H1 (cell line): Measurements from ENCODE around the gene C6orf120.

ENCODE experiments used
- CBX5 ChIP-seq: fragments of 300-800, 300-1000 bp; sonication (generic); IDR thresholded peaks from 2 replicates; pipeline ENCODE4 v1.7.1; 2016; ENCODE audit warnings: antibody characterized with exemption, low read length, low read depth
- CREB1 ChIP-seq: IDR thresholded peaks from 2 replicates; pipeline ENCODE4 v1.6.1; 2012; ENCODE audit warnings: inconsistent platforms
- EP300 ChIP-seq, 2 experiments: IDR thresholded peaks; 1 replicate in 1 of 2; 2 replicates in 1 of 2; pipeline ENCODE4 v1.6.1; 2011 to 2012; ENCODE audit warnings: low read depth in 2 of 2, low read length in 2 of 2, mild to moderate bottlenecking in 2 of 2, borderline replicate concordance in 1 of 2, inconsistent platforms in 1 of 2, moderate library complexity in 1 of 2
- EZH2 ChIP-seq: fragments of 200-600 bp; sonication (generic); IDR thresholded peaks from 2 replicates; pipeline ENCODE4 v1.7.1; 2012; ENCODE audit warnings: low read depth, mild to moderate bottlenecking, moderate library complexity, low read length, inconsistent platforms; ENCODE audit not compliant: severe bottlenecking
- JUND ChIP-seq: IDR thresholded peaks from 2 replicates; pipeline ENCODE4 v1.6.1; 2011; ENCODE audit warnings: mild to moderate bottlenecking, improper control_type of control experiment, low read length
- KDM5A ChIP-seq: fragments of 200-600 bp; IDR thresholded peaks from 2 replicates; pipeline ENCODE4 v1.7.1; 2012; ENCODE audit warnings: mild to moderate bottlenecking, low read length, inconsistent platforms, mixed read lengths
- MAFK ChIP-seq: IDR thresholded peaks from 2 replicates; pipeline ENCODE4 v1.6.1; 2012; ENCODE audit warnings: low read depth, mild to moderate bottlenecking, improper control_type of control experiment, low read length
- NANOG ChIP-seq: IDR thresholded peaks from 2 replicates; pipeline ENCODE4 v1.6.1; 2011; ENCODE audit warnings: low read length, low read depth, mild to moderate bottlenecking, inconsistent platforms; ENCODE audit not compliant: insufficient read depth, poor library complexity, severe bottlenecking
- POLR2AphosphoS5 ChIP-seq: IDR thresholded peaks from 2 replicates; pipeline ENCODE4 v1.6.1; 2011; ENCODE audit warnings: low read depth, low read length
- YY1 ChIP-seq: IDR thresholded peaks from 2 replicates; pipeline ENCODE4 v1.6.1; 2011; ENCODE audit warnings: low read depth, mild to moderate bottlenecking, low read length
- TF ChIP-seq, protein P1 (sequence below), 3 experiments: IDR thresholded peaks; 1 replicate in 2 of 3; 2 replicates in 1 of 3; pipeline versions ENCODE4 v1.5.1 to v1.6.1; 2011; ENCODE audit warnings: low read length in 3 of 3, mild to moderate bottlenecking in 3 of 3, inconsistent platforms in 2 of 3, low read depth in 1 of 3, moderate library complexity in 1 of 3; ENCODE audit not compliant: insufficient read depth in 1 of 3; ENCODE audit errors: control extremely low read depth in 1 of 3

DNA sequence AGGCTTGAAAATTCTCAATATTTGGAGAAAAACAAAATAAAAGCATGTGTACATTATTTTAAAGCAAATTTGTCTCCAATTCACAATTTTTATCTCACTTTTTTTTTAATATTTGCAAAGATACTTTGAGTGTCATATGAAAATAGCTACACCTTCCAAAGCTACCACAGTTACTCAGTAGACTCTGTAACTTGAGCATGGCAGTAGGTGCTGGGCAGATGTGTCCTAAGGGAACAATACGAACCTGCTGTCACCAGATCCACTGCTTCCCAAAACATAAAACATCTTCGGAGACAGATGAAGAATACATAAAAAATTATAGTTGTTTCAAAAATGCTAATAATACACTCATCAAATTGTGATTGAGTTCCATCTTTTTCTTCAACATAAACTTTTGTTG is 10.7 kb upstream of the C6orf120 start:
- TF ChIP-seq, protein P1, sequence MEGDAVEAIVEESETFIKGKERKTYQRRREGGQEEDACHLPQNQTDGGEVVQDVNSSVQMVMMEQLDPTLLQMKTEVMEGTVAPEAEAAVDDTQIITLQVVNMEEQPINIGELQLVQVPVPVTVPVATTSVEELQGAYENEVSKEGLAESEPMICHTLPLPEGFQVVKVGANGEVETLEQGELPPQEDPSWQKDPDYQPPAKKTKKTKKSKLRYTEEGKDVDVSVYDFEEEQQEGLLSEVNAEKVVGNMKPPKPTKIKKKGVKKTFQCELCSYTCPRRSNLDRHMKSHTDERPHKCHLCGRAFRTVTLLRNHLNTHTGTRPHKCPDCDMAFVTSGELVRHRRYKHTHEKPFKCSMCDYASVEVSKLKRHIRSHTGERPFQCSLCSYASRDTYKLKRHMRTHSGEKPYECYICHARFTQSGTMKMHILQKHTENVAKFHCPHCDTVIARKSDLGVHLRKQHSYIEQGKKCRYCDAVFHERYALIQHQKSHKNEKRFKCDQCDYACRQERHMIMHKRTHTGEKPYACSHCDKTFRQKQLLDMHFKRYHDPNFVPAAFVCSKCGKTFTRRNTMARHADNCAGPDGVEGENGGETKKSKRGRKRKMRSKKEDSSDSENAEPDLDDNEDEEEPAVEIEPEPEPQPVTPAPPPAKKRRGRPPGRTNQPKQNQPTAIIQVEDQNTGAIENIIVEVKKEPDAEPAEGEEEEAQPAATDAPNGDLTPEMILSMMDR (IDR thresholded peaks at IDR 0.05; ENCODE audit: control extremely low read depth in 1 of 3, insufficient read depth in 1 of 3, low read depth in 1 of 3, low read length in 3 of 3) = no peak
- TF ChIP-seq JUND (no peak), EZH2 (no peak), NANOG (no peak), CBX5 (no peak), KDM5A (no peak), CREB1 (no peak), EP300 (IDR thresholded peaks at IDR 0.05; ENCODE audit: borderline replicate concordance in 1 of 2, low read depth in 2 of 2, low read length in 2 of 2) (no peak), MAFK (no peak), POLR2AphosphoS5 (no peak), YY1 (no peak)
